ENCODE measurements around the gene NFATC4. TPM values are rescaled to one million over a fixed set of nuclear protein-coding genes. Genes with fewer than 3 reads are reported as not detected.

NFATC4 gene

GRCh38 chr14:24427537-24428508, 59.8 kb downstream of the NFATC4 start:
- Histone ChIP-seq H2BK15ac (replicated peaks; ENCODE audit: low read depth) (no peak overlapping the region), H3K23ac (ENCODE audit: low read length) (no peak overlapping the region), H3K9ac (ENCODE audit: low read length) (no peak overlapping the region), H3K79me2 (ENCODE audit: control insufficient read depth, insufficient read depth, low read length) (no peaks in the 10 kb centered on the region), H2BK5ac (ENCODE audit: low read length) (no peak overlapping the region), H3K27ac (ENCODE audit: low read depth, low read length) (no peak overlapping the region), H3K27me3 (ENCODE audit: insufficient read depth, low read length, poor library complexity) (no peaks in the 10 kb centered on the region), H3K4me1 (ENCODE audit: control insufficient read depth, low read depth, low read length) (peaks cover 2% of the 10 kb centered on the region), H3K56ac (ENCODE audit: low read length) (no peak overlapping the region), H3K18ac (ENCODE audit: low read length) (no peak overlapping the region), H2BK120ac (ENCODE audit: low read depth, low read length) (no peak overlapping the region), H3K4me3 (ENCODE audit: low read length) (no peak overlapping the region), H3K4ac (ENCODE audit: low read depth, low read length) (no peak overlapping the region), H3K36me3 (ENCODE audit: control insufficient read depth, insufficient read depth, low read length) (no peaks in the 10 kb centered on the region), H2AK5ac (ENCODE audit: low read length) (no peak overlapping the region), H4K8ac (ENCODE audit: low read depth, low read length) (no peak overlapping the region), H3K4me2 (ENCODE audit: low read length) (no peak overlapping the region), H3K79me1 (ENCODE audit: low read length) (no peaks in the 10 kb centered on the region), H4K5ac (ENCODE audit: low read length) (no peak overlapping the region)
- DNase-seq, result no peak
- no CpG with 5 or more reads among the region's 18 CpGs for WGBS (ENCODE audit: extremely low coverage, insufficient coverage, low lambda C conversion rate)

DNA sequence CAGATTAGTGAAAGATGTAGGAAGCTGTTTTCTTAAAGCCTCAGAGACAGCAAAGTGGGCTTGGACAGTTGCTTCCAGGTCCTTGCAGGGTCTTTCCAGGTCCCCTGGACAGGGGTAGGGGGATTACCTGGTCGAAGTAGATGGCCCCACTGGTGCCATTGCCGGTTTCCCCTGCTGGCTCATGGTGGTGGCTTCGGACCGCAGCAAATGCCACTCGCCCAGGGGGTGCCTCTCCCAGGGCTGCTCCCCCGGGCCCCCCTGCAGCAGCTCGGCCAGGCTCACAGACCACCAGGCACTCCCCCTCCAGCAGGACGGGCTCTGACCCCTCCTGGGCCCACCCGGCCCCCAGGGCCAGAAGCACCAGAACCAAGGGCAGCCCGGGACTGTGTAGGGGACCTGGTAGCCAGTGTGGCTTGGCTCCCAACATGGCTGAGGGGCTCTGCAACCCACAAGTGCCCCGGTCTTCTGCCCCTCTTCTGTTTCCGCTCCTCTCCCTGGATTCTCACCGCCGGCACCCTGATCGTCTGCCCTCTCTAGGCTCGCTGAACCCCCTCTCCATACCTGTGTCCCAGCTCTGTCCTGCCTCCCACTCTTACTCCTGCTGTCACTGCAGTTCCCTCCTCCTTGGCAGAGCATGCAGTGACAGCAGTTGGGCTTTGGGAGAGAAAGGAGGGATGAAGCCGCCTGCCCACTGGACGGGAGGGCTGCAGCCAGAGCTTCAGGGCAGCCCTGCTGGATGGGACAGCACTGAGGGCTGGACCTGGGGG, 60.8 kb downstream of the NFATC4 start:
- no peaks in the 10 kb centered on the region for H3K79me1 ChIP-seq (ENCODE audit: low read length)
- no peak overlapping the region for H4K8ac ChIP-seq (ENCODE audit: low read depth, low read length)
- no peak overlapping the region for H2BK15ac ChIP-seq (replicated peaks; ENCODE audit: low read depth)
- H3K4me3 ChIP-seq (ENCODE audit: low read length), result no peak overlapping the region
- peak overlapping the region; percentile 89 for H3K9ac ChIP-seq (ENCODE audit: low read length)
- no peak overlapping the region for H4K5ac ChIP-seq (ENCODE audit: low read length)
- peak overlapping the region; percentile 96 for H3K56ac ChIP-seq (ENCODE audit: low read length)
- H2AK5ac ChIP-seq (ENCODE audit: low read length), result no peak overlapping the region
- no peaks in the 10 kb centered on the region for H3K27me3 ChIP-seq (ENCODE audit: insufficient read depth, low read length, poor library complexity)
- no peak overlapping the region for H3K18ac ChIP-seq (ENCODE audit: low read length)
- no peaks in the 10 kb centered on the region for H3K36me3 ChIP-seq (ENCODE audit: control insufficient read depth, insufficient read depth, low read length)
- no peak overlapping the region for H3K27ac ChIP-seq (ENCODE audit: low read depth, low read length)
- no peaks in the 10 kb centered on the region for H3K79me2 ChIP-seq (ENCODE audit: control insufficient read depth, insufficient read depth, low read length)
- H2BK5ac ChIP-seq (ENCODE audit: low read length), result no peak overlapping the region
- peak; percentile 26 for DNase-seq
- no peak overlapping the region for H3K23ac ChIP-seq (ENCODE audit: low read length)
- no peak overlapping the region for H2BK120ac ChIP-seq (ENCODE audit: low read depth, low read length)
- WGBS (ENCODE audit: extremely low coverage, insufficient coverage, low lambda C conversion rate), result no CpG with 5 or more reads among the region's 18 CpGs
- no peak overlapping the region for H3K4me2 ChIP-seq (ENCODE audit: low read length)
- H3K4me1 ChIP-seq (ENCODE audit: control insufficient read depth, low read depth, low read length), result peaks cover 2% of the 10 kb centered on the region
- H3K4ac ChIP-seq (ENCODE audit: low read depth, low read length), result no peak overlapping the region

Small RNAs within 50 kb of the gene (small RNA-seq; reads per million reads assigned to genes)
- not detected for gene RF00026 (ENCODE audit: insufficient read depth)

Measured in mesendoderm (in vitro differentiated cells).